Esophagus muscularis mucosa (tissue), 3 donors: ENCODE measurements around the gene LHFPL6.

ENCODE experiments used
- EP300 ChIP-seq: sonication (generic); formaldehyde crosslinking; IDR thresholded peaks from one replicate; pipeline ENCODE4 v1.6.1; 2017; ENCODE audit warnings: antibody characterized with exemption
- TF ChIP-seq, protein P1 (sequence below), 3 experiments: fragments of 200-600 bp in 2 of 3; fragments of 450-650 bp in 1 of 3; sonication (generic) in 2 of 3; IDR thresholded peaks; one replicate each; pipeline ENCODE4 v1.5.1; 2017 to 2019; ENCODE audit warnings: antibody characterized with exemption in 3 of 3, mild to moderate bottlenecking in 2 of 3, moderate library complexity in 1 of 3

DNA sequence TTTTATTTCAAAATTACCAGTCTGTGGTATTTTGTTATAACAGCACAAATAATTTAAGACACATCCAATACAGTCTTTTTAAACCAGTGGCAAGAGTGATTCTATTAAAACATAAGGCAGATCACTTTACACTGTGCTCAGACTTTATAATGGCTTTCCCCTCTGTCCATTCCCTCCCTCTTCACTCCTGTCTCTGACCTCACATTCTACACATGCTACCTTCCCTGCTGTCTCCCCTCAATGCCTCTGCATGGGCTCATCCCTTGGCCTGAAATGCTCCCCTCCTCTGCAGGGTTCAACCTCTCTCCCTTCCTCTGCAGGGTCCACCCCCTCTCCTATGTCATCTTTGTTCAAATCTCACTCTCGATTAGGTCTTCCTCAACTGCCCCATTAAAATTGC, 170.8 kb downstream of the LHFPL6 start:
- TF ChIP-seq, protein P1, sequence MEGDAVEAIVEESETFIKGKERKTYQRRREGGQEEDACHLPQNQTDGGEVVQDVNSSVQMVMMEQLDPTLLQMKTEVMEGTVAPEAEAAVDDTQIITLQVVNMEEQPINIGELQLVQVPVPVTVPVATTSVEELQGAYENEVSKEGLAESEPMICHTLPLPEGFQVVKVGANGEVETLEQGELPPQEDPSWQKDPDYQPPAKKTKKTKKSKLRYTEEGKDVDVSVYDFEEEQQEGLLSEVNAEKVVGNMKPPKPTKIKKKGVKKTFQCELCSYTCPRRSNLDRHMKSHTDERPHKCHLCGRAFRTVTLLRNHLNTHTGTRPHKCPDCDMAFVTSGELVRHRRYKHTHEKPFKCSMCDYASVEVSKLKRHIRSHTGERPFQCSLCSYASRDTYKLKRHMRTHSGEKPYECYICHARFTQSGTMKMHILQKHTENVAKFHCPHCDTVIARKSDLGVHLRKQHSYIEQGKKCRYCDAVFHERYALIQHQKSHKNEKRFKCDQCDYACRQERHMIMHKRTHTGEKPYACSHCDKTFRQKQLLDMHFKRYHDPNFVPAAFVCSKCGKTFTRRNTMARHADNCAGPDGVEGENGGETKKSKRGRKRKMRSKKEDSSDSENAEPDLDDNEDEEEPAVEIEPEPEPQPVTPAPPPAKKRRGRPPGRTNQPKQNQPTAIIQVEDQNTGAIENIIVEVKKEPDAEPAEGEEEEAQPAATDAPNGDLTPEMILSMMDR (IDR thresholded peaks at IDR 0.05): no peak
- TF ChIP-seq EP300: no peak
